A549 (cell line): ENCODE results near the gene ZNF248.

Source experiments
- CEBPB ChIP-seq, 2 experiments: fragments of >200 bp in 1 of 2; sonication (Bioruptor Twin) in 1 of 2; formaldehyde crosslinking in 1 of 2; IDR thresholded peaks; 2 replicates each; pipeline ENCODE4 v1.6.1; 2012 to 2016
- CHD2 ChIP-seq: fragments of 150-350 bp; IDR thresholded peaks from 2 replicates; pipeline ENCODE4 v1.6.1; 2014; ENCODE audit warnings: low read length; ENCODE audit not compliant: partially characterized antibody
- CTCF ChIP-seq: fragments of >200 bp; sonication (Bioruptor Twin); formaldehyde crosslinking; IDR thresholded peaks from 3 replicates; pipeline ENCODE4 v1.5.1; 2016
- EHF ChIP-seq: fragments of 250-450 bp; sonication (Bioruptor Pico); IDR thresholded peaks from 2 replicates; pipeline ENCODE4 v1.5.0; 2020; ENCODE audit warnings: mild to moderate bottlenecking
- EP300 ChIP-seq, 2 experiments: fragments of >200 bp; sonication (Bioruptor Twin); formaldehyde crosslinking; IDR thresholded peaks; 2 replicates in 1 of 2; 3 replicates in 1 of 2; pipeline ENCODE4 v1.6.1; 2016 to 2017
- HES2 ChIP-seq: fragments of >200 bp; sonication (Bioruptor Twin); formaldehyde crosslinking; IDR thresholded peaks from 2 replicates; pipeline ENCODE4 v1.6.1; 2016
- JUNB ChIP-seq: fragments of >200 bp; sonication (Bioruptor Twin); formaldehyde crosslinking; IDR thresholded peaks from 2 replicates; pipeline ENCODE4 v1.6.1; 2016
- MAZ ChIP-seq: fragments of 150-350 bp; IDR thresholded peaks from 2 replicates; pipeline ENCODE4 v1.6.1; 2014; ENCODE audit warnings: antibody characterized with exemption, low read depth, low read length, borderline replicate concordance
- MYC ChIP-seq: IDR thresholded peaks from 2 replicates; pipeline ENCODE4 v1.6.1; 2012; ENCODE audit warnings: mild to moderate bottlenecking, inconsistent platforms, low read length, improper control_type of control experiment, borderline replicate concordance
- PBX3 ChIP-seq: IDR thresholded peaks from 2 replicates; pipeline ENCODE4 v1.6.1; 2012
- POLR2A ChIP-seq: IDR thresholded peaks from 2 replicates; pipeline ENCODE4 v1.6.1; 2012; ENCODE audit warnings: mild to moderate bottlenecking, low read length
- REST ChIP-seq: fragments of 200-600 bp; sonication (generic); IDR thresholded peaks from 2 replicates; pipeline ENCODE4 v1.6.1; 2016; ENCODE audit warnings: antibody characterized with exemption, mild to moderate bottlenecking, moderate library complexity
- ZFP36 ChIP-seq: fragments of 450-650 bp; IDR thresholded peaks from 2 replicates; pipeline ENCODE4 v1.6.1; 2014; ENCODE audit warnings: borderline replicate concordance; ENCODE audit not compliant: partially characterized antibody

GRCh38 chr10:37734971-37735370 lies 122.4 kb downstream of the ZNF248 start:
- TF ChIP-seq CTCF = no peak
- TF ChIP-seq POLR2A = no peak
- TF ChIP-seq MAZ = no peak
- no peak for TF ChIP-seq HES2
- TF ChIP-seq EP300 (IDR thresholded peaks at IDR 0.05) = no peak
- no peak for TF ChIP-seq PBX3
- no peak for TF ChIP-seq CHD2
- no peak for TF ChIP-seq MYC
- TF ChIP-seq ZFP36 = no peak
- TF ChIP-seq EHF (CRISPR knock-in tag) = no peak
- TF ChIP-seq JUNB = peak; percentile 68
- TF ChIP-seq REST = no peak
- 0 out of 4 replicates have a peak, but pooled peaks of 1 of the 2 experiments have one; percentile 3 for TF ChIP-seq CEBPB (IDR thresholded peaks at IDR 0.05)
